Measurements from ENCODE around the gene LY86. TPM values are rescaled to one million over a fixed set of nuclear protein-coding genes. Genes with fewer than 3 reads are reported as not detected.

LY86 gene
- total RNA-seq, 1 experiment from 2014 or later: not detected

GRCh38 chr6:6559994-6560570 is 28.4 kb upstream of the LY86 start:
- no peaks in the 10 kb centered on the region for H3K27me3 Mint-ChIP-seq (ENCODE audit: insufficient read depth, unreplicated experiment)
- no peak overlapping the region for H3K27ac Mint-ChIP-seq (ENCODE audit: low read depth, unreplicated experiment)
- peak; percentile 30 for DNase-seq (ENCODE audit: unreplicated experiment)
- no TSS peak for BruUV-seq (replicated peaks)
- peaks cover 53% of the 10 kb centered on the region for H3K4me1 Mint-ChIP-seq (ENCODE audit: insufficient read depth, unreplicated experiment)
- ChIA-PET CTCF (interaction anchor here (1.2 to 1.8 kb wide), 2 partner anchors 11 to 18 kb away, joined by 5 to 6 read pairs; no protein-coding TSS in a partner anchor), POLR2A (interaction anchor here (0.6 kb wide), 2 partner anchors 27 to 454 kb away, joined by 3 read pairs; no protein-coding TSS in a partner anchor)
- H3K9me3 Mint-ChIP-seq (ENCODE audit: unreplicated experiment): no peaks in the 10 kb centered on the region
- intact Hi-C loops (cut with micrococcal nuclease): loop anchor here (2.0 to 5.0 kb wide), 2 partner anchors 25 to 142 kb away; no protein-coding TSS in a partner anchor
- H3K4me3 Mint-ChIP-seq (ENCODE audit: unreplicated experiment): no peak overlapping the region
- no peaks in the 10 kb centered on the region for H3K36me3 Mint-ChIP-seq (ENCODE audit: insufficient read depth, unreplicated experiment)
- no peak for TF ChIP-seq CTCF (IDR thresholded peaks at IDR 0.05; ENCODE audit: unreplicated experiment)

GRCh38 chr6:6560909-6561308 is 27.6 kb upstream of the LY86 start:
- Mint-ChIP-seq H3K4me1 (ENCODE audit: insufficient read depth, unreplicated experiment) (peaks cover 45% of the 10 kb centered on the region), H3K27me3 (ENCODE audit: insufficient read depth, unreplicated experiment) (no peaks in the 10 kb centered on the region), H3K9me3 (ENCODE audit: unreplicated experiment) (no peaks in the 10 kb centered on the region), H3K27ac (ENCODE audit: low read depth, unreplicated experiment) (no peak overlapping the region), H3K36me3 (ENCODE audit: insufficient read depth, unreplicated experiment) (no peaks in the 10 kb centered on the region), H3K4me3 (ENCODE audit: unreplicated experiment) (no peak overlapping the region)
- BruUV-seq (replicated peaks): no TSS peak
- ChIA-PET POLR2A (interaction anchor here (0.7 kb wide), 1 partner anchor 683 kb away, joined by 6 read pairs; no protein-coding TSS in a partner anchor), CTCF (interaction anchor here (0.7 kb wide), 1 partner anchor 599 kb away, joined by 3 read pairs; no protein-coding TSS in a partner anchor)
- peak; percentile 24 for TF ChIP-seq CTCF (IDR thresholded peaks at IDR 0.05; ENCODE audit: unreplicated experiment)
- intact Hi-C loops (cut with micrococcal nuclease): no loop called here
- DNase-seq (ENCODE audit: unreplicated experiment): peak; percentile 51

DNA sequence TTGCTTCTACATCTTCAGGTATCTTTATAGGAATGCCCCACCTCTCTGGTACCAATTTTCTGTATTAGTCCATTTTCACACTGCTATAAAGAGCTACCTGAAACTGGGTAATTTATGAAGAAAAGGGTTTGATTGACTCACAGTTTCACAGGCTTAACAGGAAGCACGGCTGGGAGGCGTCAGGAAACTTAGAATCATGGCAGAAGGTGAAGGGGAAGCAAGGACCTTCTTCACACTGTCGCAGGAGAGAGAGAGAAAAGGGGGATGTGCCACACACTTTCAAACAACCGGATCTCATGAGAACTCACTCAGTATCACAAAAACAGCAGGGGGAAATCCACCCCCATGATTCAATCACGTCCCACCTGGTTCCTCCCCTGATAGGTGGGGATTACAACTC is 24.4 kb upstream of the LY86 start:
- intact Hi-C loops (cut with micrococcal nuclease): no loop called here
- H3K9me3 Mint-ChIP-seq (ENCODE audit: unreplicated experiment): no peaks in the 10 kb centered on the region
- H3K36me3 Mint-ChIP-seq (ENCODE audit: insufficient read depth, unreplicated experiment): no peaks in the 10 kb centered on the region
- H3K4me1 Mint-ChIP-seq (ENCODE audit: insufficient read depth, unreplicated experiment): peaks cover 19% of the 10 kb centered on the region
- ChIA-PET CTCF (no interaction called here), POLR2A (no interaction called here)
- no peak overlapping the region for H3K27ac Mint-ChIP-seq (ENCODE audit: low read depth, unreplicated experiment)
- BruUV-seq (replicated peaks): no TSS peak
- DNase-seq (ENCODE audit: unreplicated experiment): no peak
- H3K4me3 Mint-ChIP-seq (ENCODE audit: unreplicated experiment): no peak overlapping the region
- no peaks in the 10 kb centered on the region for H3K27me3 Mint-ChIP-seq (ENCODE audit: insufficient read depth, unreplicated experiment)
- no peak for TF ChIP-seq CTCF (IDR thresholded peaks at IDR 0.05; ENCODE audit: unreplicated experiment)

DNA sequence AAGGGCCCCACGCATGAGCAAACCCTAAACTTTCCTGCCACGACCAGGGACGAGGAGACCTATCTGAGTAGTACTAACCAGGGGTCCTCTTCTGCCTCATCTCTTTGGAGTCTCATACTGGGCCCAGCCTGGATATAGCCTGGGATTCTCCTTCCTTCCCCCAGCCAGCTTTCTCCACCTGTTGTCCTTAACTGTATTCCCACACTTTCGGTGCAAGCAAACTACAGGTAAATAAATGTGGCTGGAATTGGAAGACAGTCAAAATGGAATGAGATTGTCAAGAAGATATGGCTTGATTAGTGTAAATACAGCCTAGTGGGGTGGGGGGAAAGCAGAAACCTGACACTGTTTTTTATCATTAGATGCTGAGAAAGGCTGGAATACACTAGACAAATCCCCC is 23.5 kb upstream of the LY86 start:
- Mint-ChIP-seq H3K4me1 (ENCODE audit: insufficient read depth, unreplicated experiment) (peaks cover 25% of the 10 kb centered on the region), H3K36me3 (ENCODE audit: insufficient read depth, unreplicated experiment) (no peaks in the 10 kb centered on the region), H3K27ac (ENCODE audit: low read depth, unreplicated experiment) (no peak overlapping the region), H3K4me3 (ENCODE audit: unreplicated experiment) (no peak overlapping the region), H3K9me3 (ENCODE audit: unreplicated experiment) (no peaks in the 10 kb centered on the region), H3K27me3 (ENCODE audit: insufficient read depth, unreplicated experiment) (no peaks in the 10 kb centered on the region)
- POLR2A ChIA-PET: no interaction called here
- no peak for DNase-seq (ENCODE audit: unreplicated experiment)
- no TSS peak for BruUV-seq (replicated peaks)
- intact Hi-C loops (cut with micrococcal nuclease): no loop called here
- CTCF ChIA-PET: no interaction called here
- no peak for TF ChIP-seq CTCF (IDR thresholded peaks at IDR 0.05; ENCODE audit: unreplicated experiment)
